GM23338 (cell line): ENCODE data around the gene SNTB2.

Source experiments
- TF ChIP-seq, protein P1 (sequence below), 2 experiments: fragments of 200-600 bp in 1 of 2; sonication (generic) in 1 of 2; conservative IDR thresholded peaks; 2 replicates each; pipeline versions ENCODE4 v1.5.1 to v1.6.1; 2016 to 2017; ENCODE audit warnings: antibody characterized with exemption in 2 of 2, low read depth in 2 of 2, mild to moderate bottlenecking in 2 of 2, moderate library complexity in 1 of 2
- TF ChIP-seq, protein P2 (sequence below): IDR thresholded peaks from one replicate; pipeline ENCODE4 v1.6.1; 2018; ENCODE audit warnings: antibody characterized with exemption; ENCODE audit not compliant: unreplicated experiment

DNA sequence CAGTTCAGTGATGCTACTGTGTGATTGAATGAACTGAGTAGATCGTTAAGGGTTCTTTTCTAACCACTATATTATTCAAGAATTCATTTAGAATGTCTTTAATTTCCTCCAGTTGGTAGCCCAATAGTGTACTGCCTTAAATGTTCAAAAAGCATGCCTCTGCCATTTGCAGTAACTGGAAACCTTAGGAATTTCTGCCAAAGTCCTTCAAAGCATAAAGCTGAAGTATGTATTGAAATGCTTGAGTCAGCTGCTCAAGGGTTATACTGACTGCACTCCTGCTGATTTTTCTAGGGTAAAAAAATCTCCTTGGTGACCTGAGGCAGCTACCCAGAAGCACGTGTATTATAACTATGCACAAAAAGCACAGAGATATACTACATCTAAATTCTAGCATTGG is 56.5 kb downstream of the SNTB2 start:
- TF ChIP-seq, protein P1, sequence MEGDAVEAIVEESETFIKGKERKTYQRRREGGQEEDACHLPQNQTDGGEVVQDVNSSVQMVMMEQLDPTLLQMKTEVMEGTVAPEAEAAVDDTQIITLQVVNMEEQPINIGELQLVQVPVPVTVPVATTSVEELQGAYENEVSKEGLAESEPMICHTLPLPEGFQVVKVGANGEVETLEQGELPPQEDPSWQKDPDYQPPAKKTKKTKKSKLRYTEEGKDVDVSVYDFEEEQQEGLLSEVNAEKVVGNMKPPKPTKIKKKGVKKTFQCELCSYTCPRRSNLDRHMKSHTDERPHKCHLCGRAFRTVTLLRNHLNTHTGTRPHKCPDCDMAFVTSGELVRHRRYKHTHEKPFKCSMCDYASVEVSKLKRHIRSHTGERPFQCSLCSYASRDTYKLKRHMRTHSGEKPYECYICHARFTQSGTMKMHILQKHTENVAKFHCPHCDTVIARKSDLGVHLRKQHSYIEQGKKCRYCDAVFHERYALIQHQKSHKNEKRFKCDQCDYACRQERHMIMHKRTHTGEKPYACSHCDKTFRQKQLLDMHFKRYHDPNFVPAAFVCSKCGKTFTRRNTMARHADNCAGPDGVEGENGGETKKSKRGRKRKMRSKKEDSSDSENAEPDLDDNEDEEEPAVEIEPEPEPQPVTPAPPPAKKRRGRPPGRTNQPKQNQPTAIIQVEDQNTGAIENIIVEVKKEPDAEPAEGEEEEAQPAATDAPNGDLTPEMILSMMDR (conservative IDR thresholded peaks at IDR 0.05; ENCODE audit: low read depth in 2 of 2), result no peak
- TF ChIP-seq, protein P2, sequence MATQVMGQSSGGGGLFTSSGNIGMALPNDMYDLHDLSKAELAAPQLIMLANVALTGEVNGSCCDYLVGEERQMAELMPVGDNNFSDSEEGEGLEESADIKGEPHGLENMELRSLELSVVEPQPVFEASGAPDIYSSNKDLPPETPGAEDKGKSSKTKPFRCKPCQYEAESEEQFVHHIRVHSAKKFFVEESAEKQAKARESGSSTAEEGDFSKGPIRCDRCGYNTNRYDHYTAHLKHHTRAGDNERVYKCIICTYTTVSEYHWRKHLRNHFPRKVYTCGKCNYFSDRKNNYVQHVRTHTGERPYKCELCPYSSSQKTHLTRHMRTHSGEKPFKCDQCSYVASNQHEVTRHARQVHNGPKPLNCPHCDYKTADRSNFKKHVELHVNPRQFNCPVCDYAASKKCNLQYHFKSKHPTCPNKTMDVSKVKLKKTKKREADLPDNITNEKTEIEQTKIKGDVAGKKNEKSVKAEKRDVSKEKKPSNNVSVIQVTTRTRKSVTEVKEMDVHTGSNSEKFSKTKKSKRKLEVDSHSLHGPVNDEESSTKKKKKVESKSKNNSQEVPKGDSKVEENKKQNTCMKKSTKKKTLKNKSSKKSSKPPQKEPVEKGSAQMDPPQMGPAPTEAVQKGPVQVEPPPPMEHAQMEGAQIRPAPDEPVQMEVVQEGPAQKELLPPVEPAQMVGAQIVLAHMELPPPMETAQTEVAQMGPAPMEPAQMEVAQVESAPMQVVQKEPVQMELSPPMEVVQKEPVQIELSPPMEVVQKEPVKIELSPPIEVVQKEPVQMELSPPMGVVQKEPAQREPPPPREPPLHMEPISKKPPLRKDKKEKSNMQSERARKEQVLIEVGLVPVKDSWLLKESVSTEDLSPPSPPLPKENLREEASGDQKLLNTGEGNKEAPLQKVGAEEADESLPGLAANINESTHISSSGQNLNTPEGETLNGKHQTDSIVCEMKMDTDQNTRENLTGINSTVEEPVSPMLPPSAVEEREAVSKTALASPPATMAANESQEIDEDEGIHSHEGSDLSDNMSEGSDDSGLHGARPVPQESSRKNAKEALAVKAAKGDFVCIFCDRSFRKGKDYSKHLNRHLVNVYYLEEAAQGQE, result no peak
